SH-SY5Y (cell line): Measurements from ENCODE around the gene AKT3.

ENCODE experiments used
- GATA2 ChIP-seq: IDR thresholded peaks from 2 replicates; pipeline ENCODE4 v1.6.1; 2011; ENCODE audit warnings: mild to moderate bottlenecking, low read depth, low read length
- GATA3 ChIP-seq: IDR thresholded peaks from 2 replicates; pipeline ENCODE4 v1.6.1; 2011; ENCODE audit warnings: low read depth, mild to moderate bottlenecking, low read length, moderate library complexity

DNA sequence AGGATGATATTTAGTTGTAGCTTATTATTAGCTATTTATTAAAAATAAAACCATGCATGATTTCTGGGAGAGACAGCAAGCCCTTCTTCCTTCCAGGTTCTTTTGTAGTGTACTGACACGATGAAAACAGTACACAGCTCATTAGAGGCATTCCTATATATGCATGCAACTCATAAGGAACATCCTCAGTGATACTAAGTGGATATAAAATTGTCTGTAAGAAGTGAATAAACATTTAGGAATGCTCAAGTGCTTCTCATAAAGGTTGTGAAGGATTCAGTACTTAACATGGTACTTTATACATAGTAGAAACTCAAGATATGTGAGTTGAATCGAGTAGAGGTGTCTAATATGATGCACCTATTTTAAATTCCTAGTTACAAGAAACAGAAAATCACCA lies 306.5 kb downstream of the AKT3 start:
- TF ChIP-seq GATA2: no peak
- TF ChIP-seq GATA3: no peak
